OCI-LY3 (cell line): ENCODE data around the gene MPG.

Experiments used
- EZH2phosphoT487 ChIP-seq: fragments of 200-600 bp; shearing (Covaris generic); IDR thresholded peaks from 2 replicates; pipeline ENCODE4 v1.6.1; 2018; ENCODE audit warnings: antibody characterized with exemption, mixed run types, low read depth
- TF ChIP-seq, protein P1 (sequence below): fragments of 200-600, 300-600 bp; sonication (generic); IDR thresholded peaks from 2 replicates; pipeline ENCODE4 v1.5.1; 2014; ENCODE audit warnings: antibody characterized with exemption, low read length, low read depth

DNA sequence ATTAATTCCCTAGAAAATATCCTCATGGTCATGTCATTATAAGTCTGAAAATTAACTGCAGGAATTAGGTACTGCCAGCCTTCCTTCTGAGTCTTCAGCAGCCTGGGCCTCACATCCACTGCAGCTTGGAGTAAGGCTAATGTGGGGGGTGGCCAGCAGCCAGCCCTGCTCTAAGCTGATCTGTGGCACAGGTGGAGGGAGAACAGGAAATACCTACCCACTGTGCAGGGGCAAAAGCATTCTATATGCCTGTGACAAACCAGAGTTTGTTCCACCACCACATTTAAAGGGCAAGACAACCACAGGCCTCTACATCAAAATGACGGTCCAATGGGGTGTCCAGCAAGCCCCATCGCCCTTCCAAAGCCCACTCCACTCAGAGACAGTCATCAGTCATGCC is 51.0 kb downstream of the MPG start:
- TF ChIP-seq, protein P1, sequence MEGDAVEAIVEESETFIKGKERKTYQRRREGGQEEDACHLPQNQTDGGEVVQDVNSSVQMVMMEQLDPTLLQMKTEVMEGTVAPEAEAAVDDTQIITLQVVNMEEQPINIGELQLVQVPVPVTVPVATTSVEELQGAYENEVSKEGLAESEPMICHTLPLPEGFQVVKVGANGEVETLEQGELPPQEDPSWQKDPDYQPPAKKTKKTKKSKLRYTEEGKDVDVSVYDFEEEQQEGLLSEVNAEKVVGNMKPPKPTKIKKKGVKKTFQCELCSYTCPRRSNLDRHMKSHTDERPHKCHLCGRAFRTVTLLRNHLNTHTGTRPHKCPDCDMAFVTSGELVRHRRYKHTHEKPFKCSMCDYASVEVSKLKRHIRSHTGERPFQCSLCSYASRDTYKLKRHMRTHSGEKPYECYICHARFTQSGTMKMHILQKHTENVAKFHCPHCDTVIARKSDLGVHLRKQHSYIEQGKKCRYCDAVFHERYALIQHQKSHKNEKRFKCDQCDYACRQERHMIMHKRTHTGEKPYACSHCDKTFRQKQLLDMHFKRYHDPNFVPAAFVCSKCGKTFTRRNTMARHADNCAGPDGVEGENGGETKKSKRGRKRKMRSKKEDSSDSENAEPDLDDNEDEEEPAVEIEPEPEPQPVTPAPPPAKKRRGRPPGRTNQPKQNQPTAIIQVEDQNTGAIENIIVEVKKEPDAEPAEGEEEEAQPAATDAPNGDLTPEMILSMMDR: no peak
- TF ChIP-seq EZH2phosphoT487: no peak
